Neuronal stem cell (in vitro differentiated cells): Measurements from ENCODE around the gene ARHGEF37.

ENCODE experiments used
- DNase-seq: peaks from one replicate; pipeline ENCODE4 v3.0.0-alpha.2; 2013; ENCODE audit warnings: low spot score
- H2AFZ ChIP-seq: one replicate; pipeline ENCODE4 v1.6.1; 2013; ENCODE audit warnings: mild to moderate bottlenecking, low read length, inconsistent platforms
- H2AK5ac ChIP-seq: 2 replicates; pipeline ENCODE4 v1.6.1; 2013; ENCODE audit warnings: low read depth, mild to moderate bottlenecking, inconsistent platforms, low read length, moderate library complexity, mixed read lengths
- H2BK120ac ChIP-seq: 2 replicates; pipeline ENCODE4 v1.6.1; 2013; ENCODE audit warnings: low read depth, mild to moderate bottlenecking, inconsistent platforms, low read length, moderate library complexity, mixed read lengths
- H2BK12ac ChIP-seq: one replicate; pipeline ENCODE4 v1.6.1; 2013; ENCODE audit warnings: low read length, inconsistent platforms
- H2BK15ac ChIP-seq: 2 replicates; pipeline ENCODE4 v1.6.1; 2013; ENCODE audit warnings: mild to moderate bottlenecking, low read length, inconsistent platforms, mixed read lengths
- H2BK5ac ChIP-seq: one replicate; pipeline ENCODE4 v1.6.1; 2013; ENCODE audit warnings: inconsistent platforms, mild to moderate bottlenecking, low read length, moderate library complexity
- H3K14ac ChIP-seq: one replicate; pipeline ENCODE4 v1.6.1; 2013; ENCODE audit warnings: low read length, inconsistent platforms
- H3K18ac ChIP-seq: 2 replicates; pipeline ENCODE4 v1.6.1; 2013; ENCODE audit warnings: low read length, inconsistent platforms
- H3K23ac ChIP-seq: 2 replicates; pipeline ENCODE4 v1.6.1; 2013; ENCODE audit warnings: low read depth, mild to moderate bottlenecking, mixed read lengths, low read length, inconsistent platforms; ENCODE audit not compliant: poor library complexity
- H3K27ac ChIP-seq: replicated peaks from 3 replicates; pipeline ENCODE4 v1.5.1; 2013; ENCODE audit warnings: low read length, inconsistent platforms
- H3K27me3 ChIP-seq, 3 experiments: 2 replicates each; pipeline ENCODE4 v1.6.1; 2013; ENCODE audit warnings: low read length in 3 of 3, mild to moderate bottlenecking in 2 of 3, inconsistent platforms in 1 of 3, low read depth in 1 of 3, mixed read lengths in 1 of 3, moderate library complexity in 1 of 3; ENCODE audit not compliant: control insufficient read depth in 3 of 3, insufficient read depth in 3 of 3
- H3K36me3 ChIP-seq, 2 donors: replicated peaks in 1 of 2; 2 replicates each; pipeline ENCODE4 v1.6.1; 2013; ENCODE audit warnings: low read length in 2 of 2; ENCODE audit not compliant: control insufficient read depth in 2 of 2, insufficient read depth in 2 of 2
- H3K4ac ChIP-seq: 2 replicates; pipeline ENCODE4 v1.6.1; 2013; ENCODE audit warnings: inconsistent platforms, mild to moderate bottlenecking, low read length, moderate library complexity
- H3K4me1 ChIP-seq, 2 donors: 1 replicate in 1 of 2; 2 replicates in 1 of 2; pipeline ENCODE4 v1.6.1; 2013; ENCODE audit warnings: low read length in 2 of 2, low read depth in 1 of 2; ENCODE audit not compliant: control insufficient read depth in 2 of 2, insufficient read depth in 1 of 2
- H3K4me2 ChIP-seq: one replicate; pipeline ENCODE4 v1.6.1; 2013; ENCODE audit warnings: mild to moderate bottlenecking, low read length, inconsistent platforms; ENCODE audit not compliant: insufficient read depth, poor library complexity, severe bottlenecking
- H3K4me3 ChIP-seq, 2 donors: 2 replicates each; pipeline ENCODE4 v1.5.1; 2013; ENCODE audit warnings: low read length in 2 of 2, mild to moderate bottlenecking in 2 of 2, inconsistent platforms in 1 of 2, moderate library complexity in 1 of 2
- H3K79me1 ChIP-seq: one replicate; pipeline ENCODE4 v1.6.1; 2013; ENCODE audit warnings: low read depth, mild to moderate bottlenecking, inconsistent platforms, low read length, moderate library complexity
- H3K9ac ChIP-seq: one replicate; pipeline ENCODE4 v1.6.1; 2013; ENCODE audit warnings: mild to moderate bottlenecking, low read depth, low read length, inconsistent platforms; ENCODE audit not compliant: poor library complexity
- H3K9me3 ChIP-seq, 2 donors: replicated peaks in 1 of 2; 2 replicates each; pipeline versions ENCODE3 to v1.6.1; 2013; ENCODE audit warnings: low read length in 2 of 2, mild to moderate bottlenecking in 2 of 2, inconsistent platforms in 1 of 2, low read depth in 1 of 2, mixed read lengths in 1 of 2, moderate library complexity in 1 of 2; ENCODE audit not compliant: control insufficient read depth in 2 of 2, insufficient read depth in 1 of 2
- H4K8ac ChIP-seq: one replicate; pipeline ENCODE4 v1.6.1; 2013; ENCODE audit warnings: low read depth, mild to moderate bottlenecking, inconsistent platforms, low read length, moderate library complexity
- H4K91ac ChIP-seq: one replicate; pipeline ENCODE4 v1.6.1; 2013; ENCODE audit warnings: low read length, low read depth, mild to moderate bottlenecking, inconsistent platforms; ENCODE audit not compliant: poor library complexity
- WGBS, 2 donors: extraction: QIAGEN DNeasy Blood & Tissue Kit; methylation state at CpG; one replicate each; pipeline ENCODE4 v1.1.7; 2013; ENCODE audit warnings: missing lambda C conversion rate in 2 of 2, mixed read lengths in 1 of 2; ENCODE audit not compliant: insufficient read length in 2 of 2, insufficient replicate concordance in 1 of 2; ENCODE audit errors: extremely low coverage in 2 of 2; 5-methylcytosine and 5-hydroxymethylcytosine counted together

ARHGEF37 gene

GRCh38 chr5:149638136-149638535, 56.8 kb downstream of the ARHGEF37 start:
- H3K23ac ChIP-seq: peak overlapping the region; percentile 49
- H3K14ac ChIP-seq: no peak overlapping the region
- H2BK120ac ChIP-seq: no peak overlapping the region
- no peak overlapping the region for H3K27ac ChIP-seq
- H3K36me3 ChIP-seq: no peaks in the 10 kb centered on the region
- no peak overlapping the region for H2BK5ac ChIP-seq
- H3K79me1 ChIP-seq: no peaks in the 10 kb centered on the region
- no peak overlapping the region for H3K9ac ChIP-seq
- H4K91ac ChIP-seq: no peak overlapping the region
- H3K9me3 ChIP-seq: no peaks in the 10 kb centered on the region
- H3K4ac ChIP-seq: no peak overlapping the region
- H2AFZ ChIP-seq: no peak overlapping the region
- no peak overlapping the region for H3K4me2 ChIP-seq
- peaks cover 0 to 11% (median 0%) of the 10 kb centered on the region in 3 experiments for H3K27me3 ChIP-seq
- H2AK5ac ChIP-seq: no peak overlapping the region
- DNase-seq: no peak
- H2BK15ac ChIP-seq: no peak overlapping the region
- H3K4me3 ChIP-seq: no peak overlapping the region
- no peak overlapping the region for H4K8ac ChIP-seq
- WGBS, 2 donors: no CpG with 5 or more reads among the region's 5 CpGs
- no peaks in the 10 kb centered on the region for H3K4me1 ChIP-seq
- H3K18ac ChIP-seq: peak overlapping the region; percentile 27
- H2BK12ac ChIP-seq: no peak overlapping the region

- no peaks in the 10 kb centered on the region for H3K79me1 ChIP-seq
- no peak overlapping the region for H3K27ac ChIP-seq
- no peak overlapping the region for H3K14ac ChIP-seq
- no peak overlapping the region for H3K4ac ChIP-seq
- no peak overlapping the region for H3K9ac ChIP-seq
- no peak overlapping the region for H3K4me2 ChIP-seq
- H3K36me3 ChIP-seq: no peaks in the 10 kb centered on the region
- no peak overlapping the region for H2AK5ac ChIP-seq
- DNase-seq: no peak
- no peak overlapping the region for H4K8ac ChIP-seq
- H2BK5ac ChIP-seq: no peak overlapping the region
- H2BK120ac ChIP-seq: no peak overlapping the region
- H2AFZ ChIP-seq: no peak overlapping the region
- H3K27me3 ChIP-seq: peaks cover 0 to 11% (median 0%) of the 10 kb centered on the region in 3 experiments
- no peak overlapping the region for H4K91ac ChIP-seq
- no peak overlapping the region for H3K23ac ChIP-seq
- no peak overlapping the region for H3K4me3 ChIP-seq
- no peak overlapping the region for H2BK12ac ChIP-seq
- no CpG with 5 or more reads among the region's 9 CpGs for WGBS, 2 donors
- H3K18ac ChIP-seq: no peak overlapping the region
- H3K4me1 ChIP-seq: no peaks in the 10 kb centered on the region
- no peaks in the 10 kb centered on the region for H3K9me3 ChIP-seq
- no peak overlapping the region for H2BK15ac ChIP-seq
Observed at GRCh38 chr5:149638546-149639241, 57.4 kb downstream of the ARHGEF37 start.

GRCh38 chr5:149639737-149640136, 58.4 kb downstream of the ARHGEF37 start:
- Histone ChIP-seq H2BK5ac (no peak overlapping the region), H2BK120ac (no peak overlapping the region), H2AFZ (no peak overlapping the region), H2AK5ac (no peak overlapping the region), H3K4ac (no peak overlapping the region), H3K27ac (no peak overlapping the region), H3K4me3 (no peak overlapping the region), H3K79me1 (no peaks in the 10 kb centered on the region), H3K36me3 (no peaks in the 10 kb centered on the region), H3K23ac (no peak overlapping the region), H3K4me2 (no peak overlapping the region), H3K14ac (no peak overlapping the region), H3K4me1 (no peaks in the 10 kb centered on the region), H3K18ac (no peak overlapping the region), H3K27me3 (peaks cover 0 to 11% (median 0%) of the 10 kb centered on the region in 3 experiments), H3K9ac (no peak overlapping the region), H3K9me3 (no peaks in the 10 kb centered on the region), H4K8ac (no peak overlapping the region), H4K91ac (no peak overlapping the region), H2BK12ac (no peak overlapping the region), H2BK15ac (no peak overlapping the region)
- DNase-seq: no peak

GRCh38 chr5:149640350-149640999, 59.2 kb downstream of the ARHGEF37 start:
- Histone ChIP-seq H3K27ac (no peak overlapping the region), H3K14ac (peak overlapping the region; percentile 67), H3K4me3 (no peak overlapping the region), H3K36me3 (no peaks in the 10 kb centered on the region), H3K27me3 (peaks cover 0 to 11% (median 0%) of the 10 kb centered on the region in 3 experiments), H2BK120ac (no peak overlapping the region), H3K9ac (no peak overlapping the region), H2AFZ (peak overlapping the region; percentile 75), H2AK5ac (no peak overlapping the region), H3K4me1 (no peaks in the 10 kb centered on the region), H3K23ac (peak overlapping the region; percentile 53), H3K79me1 (no peaks in the 10 kb centered on the region), H4K8ac (no peak overlapping the region), H3K18ac (peak overlapping the region; percentile 72), H3K9me3 (no peaks in the 10 kb centered on the region), H3K4me2 (no peak overlapping the region), H2BK15ac (no peak overlapping the region), H2BK12ac (no peak overlapping the region), H4K91ac (no peak overlapping the region), H2BK5ac (no peak overlapping the region), H3K4ac (no peak overlapping the region)
- no CpG with 5 or more reads among the region's 7 CpGs for WGBS, 2 donors
- DNase-seq: no peak
